Testis (tissue), 3 donors: ENCODE data around the gene UBALD1. TPM values are rescaled to one million over a fixed set of nuclear protein-coding genes. Genes with fewer than 3 reads are reported as not detected.
A peak's percentile ranks its signal among the peaks of the same experiment; 100 is the strongest.

Experiments used
- DNase-seq: peaks from one replicate; pipeline ENCODE4 v3.0.0-alpha.2; 2019
- H3K27ac ChIP-seq, 2 donors: fragments of 200-600 bp; sonication (generic); one replicate each; pipeline ENCODE4 v1.5.1; 2019
- H3K27me3 ChIP-seq: fragments of 200-600 bp; sonication (generic); one replicate; pipeline ENCODE4 v1.5.1; 2019
- H3K36me3 ChIP-seq: fragments of 200-600 bp; sonication (generic); one replicate; pipeline ENCODE4 v1.5.1; 2017; ENCODE audit warnings: low read depth; ENCODE audit errors: missing control alignments
- H3K4me1 ChIP-seq: fragments of 200-600 bp; sonication (generic); one replicate; pipeline ENCODE4 v1.5.1; 2019
- H3K4me3 ChIP-seq, 2 donors: fragments of 200-600 bp; sonication (generic); one replicate each; pipeline ENCODE4 v1.5.1; 2017 to 2019
- H3K9me3 ChIP-seq: fragments of 200-600 bp; sonication (generic); one replicate; pipeline ENCODE4 v1.5.1; 2017
- CTCF ChIP-seq, 3 experiments: fragments of 450-650 bp in 2 of 3; fragments of 200-600 bp in 1 of 3; sonication (generic) in 1 of 3; IDR thresholded peaks; one replicate each; pipeline ENCODE4 v1.5.1; 2016 to 2019; ENCODE audit warnings: antibody characterized with exemption in 3 of 3, mild to moderate bottlenecking in 2 of 3, moderate library complexity in 1 of 3
- POLR2A ChIP-seq: fragments of 450-650 bp; IDR thresholded peaks from one replicate; pipeline ENCODE4 v1.6.1; 2017; ENCODE audit warnings: antibody characterized with exemption, mild to moderate bottlenecking, moderate library complexity
- WGBS, 2 donors: methylation state at CpG; one replicate each; pipeline ENCODE4 v1.1.5; 2018; 5-methylcytosine and 5-hydroxymethylcytosine counted together
- intact Hi-C: fragments of 100-400 bp; cut with DNase I; formaldehyde crosslinking; loops from one replicate; pipeline ENCODE4 v1.15.1; 2023; ENCODE audit warnings: low total_unique reads
- polyA plus RNA-seq: library from polyadenylated mRNA; stranded (reverse); fragments of 350-450 nt; fragmentation: Illumina TruSeq; extraction: RNeasy Lipid Tissue Mini Kit (QIAGEN cat#74804); gene quantifications from one replicate; pipeline ENCODE4 v1.2.3, GENCODE V29; 2014; ENCODE audit warnings: low read depth, low replicate concordance; ENCODE audit not compliant: insufficient read depth
- total RNA-seq, 2 donors: library from RNA; depleted of rRNA; stranded (reverse); fragments of >200 nt; gene quantifications; one replicate each; pipeline ENCODE4 v1.2.3, GENCODE V29; 2016

Gene UBALD1
- total and polyA plus RNA-seq, 3 donors from 2014 or later = 15.9 to 33.3 (median 25.0) TPM

DNA sequence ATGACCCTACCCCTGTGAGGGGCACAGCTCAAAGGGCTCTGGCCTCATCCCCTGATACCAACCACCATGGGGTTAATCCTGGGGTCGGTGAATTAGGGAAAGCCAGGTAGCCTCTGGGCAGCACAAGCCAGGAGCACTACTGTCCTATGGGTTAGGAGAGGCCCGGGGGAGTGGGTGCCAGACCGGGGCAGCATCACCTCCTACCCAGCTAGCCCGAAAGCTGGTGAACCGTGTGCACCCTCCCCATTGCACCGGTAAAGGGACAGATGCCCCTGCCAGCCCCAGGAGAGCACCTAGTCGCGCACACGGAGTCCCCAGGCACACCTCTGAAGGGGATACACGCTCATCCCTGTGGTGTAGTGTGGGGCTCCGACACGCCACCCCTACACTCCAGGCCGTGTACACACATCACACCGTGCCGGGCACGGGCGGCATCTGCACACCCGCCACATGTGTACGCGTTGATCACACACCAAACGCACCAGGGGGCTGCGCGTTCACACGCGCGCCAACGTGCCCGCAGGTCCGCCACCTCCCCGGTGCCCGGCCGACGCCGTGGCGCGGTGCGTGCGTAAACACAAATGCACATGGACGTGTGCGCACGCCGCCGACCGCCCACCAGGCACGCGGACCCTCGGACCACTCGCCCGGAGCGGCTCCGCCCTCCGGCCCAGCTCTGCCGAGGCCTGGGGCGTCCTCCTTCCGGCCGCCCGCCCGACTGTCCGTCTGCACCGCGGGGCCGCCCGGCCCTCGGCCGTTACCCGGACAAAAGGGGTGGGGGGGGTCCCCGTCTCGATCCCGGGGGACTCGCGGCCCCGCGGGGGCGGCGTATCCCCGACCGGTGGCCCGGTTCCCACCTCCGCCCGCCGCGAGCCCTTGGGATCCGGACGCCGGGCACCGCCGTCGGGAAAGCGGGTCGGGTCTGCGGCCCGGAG, 785 bp downstream of the UBALD1 start:
- Histone ChIP-seq H3K9me3 (no peaks in the 10 kb centered on the region), H3K27ac (peak overlapping the region in 1 of 2 donors; percentile 93), H3K4me3 (peak overlapping the region; percentile 82 to 89), H3K36me3 (no peaks in the 10 kb centered on the region), H3K27me3 (no peaks in the 10 kb centered on the region), H3K4me1 (peaks cover 32% of the 10 kb centered on the region)
- DNase-seq = no peak
- 2% methylated on average over 78 of the region's 92 CpGs; no CpG with 5 or more reads in 1 of the 2 donors for WGBS, 2 donors
- intact Hi-C loops = loop anchor here (10.0 kb wide), 1 partner anchor 81 kb away; the partner anchor contains the start of gene NUDT16L1
- TF ChIP-seq CTCF (IDR thresholded peaks at IDR 0.05) (no peak), POLR2A (no peak)

DNA sequence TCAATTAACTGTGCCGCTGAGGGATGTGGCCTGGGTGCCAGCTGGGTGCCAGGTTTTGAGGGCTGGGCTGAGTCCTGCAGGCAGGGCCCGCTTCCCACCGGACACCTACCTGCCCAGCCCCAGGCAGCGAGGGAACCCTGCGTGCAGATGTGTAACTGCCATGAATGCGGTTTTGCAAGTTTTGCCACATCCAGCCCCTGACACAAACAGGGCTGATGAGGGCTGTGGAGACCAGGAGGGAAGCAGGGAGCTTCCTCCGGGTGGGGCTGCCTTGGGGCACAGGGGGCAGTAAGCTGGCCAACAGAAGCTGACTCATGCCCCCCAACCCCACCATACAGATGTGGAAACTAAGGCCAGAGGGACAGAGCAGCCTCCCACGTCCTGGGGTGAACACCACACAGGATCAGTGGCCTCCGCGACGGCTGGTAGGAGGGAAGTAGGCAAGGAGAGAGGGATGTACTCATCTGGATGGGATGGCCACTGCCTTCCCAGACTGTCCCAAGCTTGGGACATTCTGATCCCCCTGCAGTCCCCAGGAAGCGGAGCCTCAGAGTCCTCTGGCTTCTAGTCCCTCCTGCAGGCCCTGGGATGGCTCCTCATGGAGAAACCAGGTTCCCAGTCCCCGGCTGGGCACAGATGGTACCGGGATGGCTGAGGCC, 1.6 kb downstream of the UBALD1 start:
- intact Hi-C loops = loop anchor here (10.0 kb wide), 1 partner anchor 82 kb away; the partner anchor contains the start of gene NUDT16L1
- no peaks in the 10 kb centered on the region for H3K36me3 ChIP-seq
- no peak overlapping the region for H3K27ac ChIP-seq
- H3K27me3 ChIP-seq = no peaks in the 10 kb centered on the region
- TF ChIP-seq POLR2A = no peak
- TF ChIP-seq CTCF (IDR thresholded peaks at IDR 0.05) = no peak
- DNase-seq = no peak
- H3K9me3 ChIP-seq = no peaks in the 10 kb centered on the region
- WGBS, 2 donors = 51 to 54% methylated on average over 7 to 11 of the region's 14 CpGs
- peaks cover 32% of the 10 kb centered on the region for H3K4me1 ChIP-seq
- peak overlapping the region; percentile 82 to 89 for H3K4me3 ChIP-seq

GRCh38 chr16:4612474-4612931, 2.2 kb downstream of the UBALD1 start:
- intact Hi-C loops = loop anchor here (10.0 kb wide), 1 partner anchor 82 kb away; the partner anchor contains the start of gene NUDT16L1
- Histone ChIP-seq H3K27ac (no peak overlapping the region), H3K9me3 (no peaks in the 10 kb centered on the region), H3K36me3 (no peaks in the 10 kb centered on the region), H3K4me3 (no peak overlapping the region), H3K27me3 (no peaks in the 10 kb centered on the region), H3K4me1 (peaks cover 29% of the 10 kb centered on the region)
- 81 to 92% methylated on average over 6 to 7 of the region's 7 CpGs for WGBS, 2 donors
- DNase-seq = no peak
- TF ChIP-seq CTCF (IDR thresholded peaks at IDR 0.05) = no peak
- TF ChIP-seq POLR2A = no peak

DNA sequence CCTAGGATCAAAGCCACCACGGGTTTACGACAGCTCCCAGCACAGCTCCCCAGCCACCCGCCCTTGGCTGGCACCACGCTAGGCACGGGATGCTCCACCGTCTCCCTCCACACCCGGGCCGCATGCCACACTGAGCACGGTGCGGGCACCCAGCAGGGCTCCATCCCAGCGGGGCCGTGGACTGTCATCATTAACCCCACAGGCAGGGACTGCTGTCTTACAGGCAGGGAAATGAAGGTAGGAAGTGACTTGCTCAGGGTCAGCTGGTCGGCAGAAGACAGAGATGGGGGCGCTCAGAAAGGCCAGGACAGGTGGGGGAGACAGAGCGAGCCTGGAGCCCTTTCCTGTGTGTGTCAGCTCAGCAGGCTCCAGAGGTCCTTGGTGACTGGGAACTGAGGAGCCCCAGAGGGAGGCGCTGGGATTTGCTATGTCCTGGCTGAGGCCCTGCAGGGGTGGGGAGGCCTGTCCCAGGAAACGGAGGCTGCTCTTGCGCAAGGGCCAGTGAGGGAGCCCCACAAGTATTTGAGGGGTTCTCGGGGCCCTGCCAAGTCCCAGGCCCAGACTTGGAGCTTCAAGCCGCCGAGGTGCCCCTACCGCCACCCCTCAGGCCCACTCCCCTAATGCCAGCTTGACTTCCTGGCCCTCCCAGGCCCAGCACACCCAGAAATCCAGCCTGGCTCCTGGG, 3.2 kb downstream of the UBALD1 start:
- no peak for DNase-seq
- 88 to 91% methylated on average over 12 to 22 of the region's 22 CpGs for WGBS, 2 donors
- H3K27ac ChIP-seq = no peak overlapping the region
- H3K4me3 ChIP-seq = no peak overlapping the region
- no peaks in the 10 kb centered on the region for H3K9me3 ChIP-seq
- TF ChIP-seq CTCF (IDR thresholded peaks at IDR 0.05) (no peak), POLR2A (no peak)
- no peaks in the 10 kb centered on the region for H3K27me3 ChIP-seq
- H3K4me1 ChIP-seq = peaks cover 25% of the 10 kb centered on the region
- intact Hi-C loops = loop anchor here (10.0 kb wide), 1 partner anchor 83 kb away; the partner anchor contains the start of gene NUDT16L1
- no peaks in the 10 kb centered on the region for H3K36me3 ChIP-seq
